Measurements from ENCODE around the gene TKTL1.
"Not testable (repeated sequence)": the region's sequence is repeated elsewhere in the genome, so short reads cannot be mapped to it uniquely, and the experiment has no call there.

The TKTL1 gene

GRCh38 chrX:154295664-154296310 lies at the start of gene TKTL1:
TSS of gene TKTL1 (plus strand) at chrX:154295795. CDS start at chrX:154295860, 65 bp downstream.
- intact Hi-C loops (cut with DNase I), result no loop called here
- DNase-seq, result no peak

- intact Hi-C loops (cut with DNase I); DNase-seq: not testable (repeated sequence)
These were observed 48.1 kb upstream of the TKTL1 start for GRCh38 chrX:154247377-154248045.

- intact Hi-C loops (cut with DNase I); DNase-seq: not testable (repeated sequence)
These were observed 47.5 kb upstream of the TKTL1 start for GRCh38 chrX:154248076-154248475.

GRCh38 chrX:154257282-154257681 lies 38.3 kb upstream of the TKTL1 start, which contains the start of gene OPN1MW3:
TSS of gene OPN1MW3 (plus strand) at chrX:154257582. CDS start at chrX:154257620, 38 bp downstream.
- DNase-seq; intact Hi-C loops (cut with DNase I): not testable (repeated sequence)

GRCh38 chrX:154258711-154259110 lies 36.9 kb upstream of the TKTL1 start:
- intact Hi-C loops (cut with DNase I); DNase-seq: not testable (repeated sequence)

GRCh38 chrX:154263072-154263471 lies 32.5 kb upstream of the TKTL1 start:
- intact Hi-C loops (cut with DNase I); DNase-seq: not testable (repeated sequence)

- DNase-seq; intact Hi-C loops (cut with DNase I): not testable (repeated sequence)
These were observed 26.4 kb upstream of the TKTL1 start for GRCh38 chrX:154269245-154269644.

GRCh38 chrX:154284489-154285338 lies 10.9 kb upstream of the TKTL1 start:
- intact Hi-C loops (cut with DNase I); DNase-seq: not testable (repeated sequence)

GRCh38 chrX:154286406-154286805 lies 9.2 kb upstream of the TKTL1 start:
- intact Hi-C loops (cut with DNase I); DNase-seq: not testable (repeated sequence)

- DNase-seq, result no peak
- intact Hi-C loops (cut with DNase I), result no loop called here
These were observed 612 bp upstream of the TKTL1 start, which contains the start of gene TEX28 for GRCh38 chrX:154294791-154295574. TSS of gene TEX28 (minus strand) at chrX:154295124. CDS start at chrX:154292117, 3,007 bp downstream.

GRCh38 chrX:154296731-154297130 lies 1.1 kb downstream of the TKTL1 start:
- no peak for DNase-seq
- intact Hi-C loops (cut with DNase I), result no loop called here

GRCh38 chrX:154298312-154298711 lies 2.7 kb downstream of the TKTL1 start:
- intact Hi-C loops (cut with DNase I), result no loop called here

GRCh38 chrX:154300816-154301215 lies 5.2 kb downstream of the TKTL1 start:
- intact Hi-C loops (cut with DNase I), result no loop called here

More at GRCh38 chrX:154298312-154298711, 2.7 kb downstream of the TKTL1 start:
- no peak for DNase-seq

GRCh38 chrX:154302998-154303397 lies 7.4 kb downstream of the TKTL1 start:
- DNase-seq; intact Hi-C loops (cut with DNase I): not testable (repeated sequence)

More at GRCh38 chrX:154300816-154301215, 5.2 kb downstream of the TKTL1 start:
- no peak for DNase-seq

- DNase-seq, result no peak
- intact Hi-C loops (cut with DNase I), result no loop called here
These were observed 7.9 kb downstream of the TKTL1 start for GRCh38 chrX:154303476-154303875.

- DNase-seq, result no peak
- intact Hi-C loops (cut with DNase I), result no loop called here
These were observed 9.3 kb downstream of the TKTL1 start for GRCh38 chrX:154304846-154305245.

- intact Hi-C loops (cut with DNase I), result no loop called here
- DNase-seq, result no peak
These were observed 10.1 kb downstream of the TKTL1 start for GRCh38 chrX:154305541-154306205.

- intact Hi-C loops (cut with DNase I), result no loop called here
- DNase-seq, result peak in 4 of 42 donors; percentile 13 to 34 (median 28)
These were observed 11.6 kb downstream of the TKTL1 start for GRCh38 chrX:154307202-154307601.
